SK-N-SH (cell line): ENCODE measurements around the gene SCN2A. TPM values are rescaled to one million over a fixed set of nuclear protein-coding genes. Genes with fewer than 3 reads are reported as not detected.
"Not testable (repeated sequence)": the region's sequence is repeated elsewhere in the genome, so short reads cannot be mapped to it uniquely, and the experiment has no call there.

Source experiments
- CTCF ChIA-PET: fragments of 300-600, 350-600 bp; formaldehyde crosslinking; extraction: SDS; loops from one replicate; lab custom pipeline; 2021; lab: Yijun Ruan, JAX
- POLR2A ChIA-PET: fragments of 350-600 bp; sonication (Branson Sonifier 250); formaldehyde crosslinking; extraction: SDS; loops from one replicate; lab custom pipeline; 2020; ENCODE audit warnings: antibody characterized with exemption, inconsistent platforms; lab: Yijun Ruan, JAX
- DNase-seq: peaks from one replicate; pipeline ENCODE4 v3.0.0; 2012
- H2AFZ ChIP-seq: fragments of 200-600 bp; sonication (generic); 2 replicates; pipeline ENCODE4 v1.8.1; 2016; ENCODE audit warnings: antibody characterized with exemption, mild to moderate bottlenecking, low read depth
- H3F3A ChIP-seq: fragments of 200-600 bp; sonication (generic); replicated peaks from 2 replicates; pipeline ENCODE3; 2016; ENCODE audit warnings: antibody characterized with exemption, mild to moderate bottlenecking; ENCODE audit not compliant: insufficient read depth
- H3K27ac ChIP-seq, 2 experiments: fragments of 200-500 bp in 1 of 2; fragments of 200-600 bp in 1 of 2; sonication (Bioruptor generic) in 1 of 2; sonication (generic), shearing (Covaris generic) in 1 of 2; 2 replicates each; pipeline versions ENCODE4 v1.5.1 to v1.6.1; 2014 to 2016; ENCODE audit warnings: low read depth in 2 of 2, inconsistent platforms in 1 of 2, low read length in 1 of 2, mild to moderate bottlenecking in 1 of 2, mixed read lengths in 1 of 2
- H3K27me3 ChIP-seq: fragments of 200-600 bp; sonication (generic), shearing (Covaris generic); 2 replicates; pipeline ENCODE4 v1.6.1; 2016; ENCODE audit warnings: mixed run types; ENCODE audit not compliant: insufficient read depth
- H3K36me3 ChIP-seq, 2 experiments: fragments of 200-500 bp in 1 of 2; fragments of 200-600 bp in 1 of 2; sonication (Bioruptor generic) in 1 of 2; sonication (generic) in 1 of 2; replicated peaks in 1 of 2; 2 replicates each; pipeline versions ENCODE3 to v1.5.1; 2014 to 2016; ENCODE audit warnings: low read length in 1 of 2, mild to moderate bottlenecking in 1 of 2; ENCODE audit not compliant: insufficient read depth in 2 of 2, control insufficient read depth in 1 of 2
- H3K4me1 ChIP-seq, 2 experiments: fragments of 200-500 bp in 1 of 2; fragments of 200-600 bp in 1 of 2; sonication (Bioruptor generic) in 1 of 2; sonication (generic), shearing (Covaris generic) in 1 of 2; 2 replicates each; pipeline versions ENCODE4 v1.5.1 to v1.6.1; 2014 to 2016; ENCODE audit warnings: low read depth in 1 of 2, low read length in 1 of 2, mixed run types in 1 of 2; ENCODE audit not compliant: insufficient read depth in 2 of 2, control insufficient read depth in 1 of 2
- H3K4me2 ChIP-seq: fragments of 200-600 bp; sonication (generic), shearing (Covaris generic); 2 replicates; pipeline ENCODE4 v1.6.1; 2017; ENCODE audit warnings: mixed run types
- H3K4me3 ChIP-seq, 2 experiments: fragments of 200-500 bp in 1 of 2; fragments of 200-600 bp in 1 of 2; sonication (Bioruptor generic) in 1 of 2; sonication (generic), shearing (Covaris generic) in 1 of 2; 2 replicates each; pipeline versions ENCODE4 v1.5.1 to v1.8.1; 2014 to 2016; ENCODE audit warnings: low read depth in 2 of 2, inconsistent platforms in 1 of 2, low read length in 1 of 2, mild to moderate bottlenecking in 1 of 2, mixed read lengths in 1 of 2, moderate library complexity in 1 of 2
- H3K79me2 ChIP-seq: fragments of 200-600 bp; sonication (generic); 2 replicates; pipeline ENCODE4 v1.8.1; 2017; ENCODE audit warnings: mild to moderate bottlenecking; ENCODE audit not compliant: insufficient read depth
- H3K9ac ChIP-seq: fragments of 200-600 bp; sonication (generic); 2 replicates; pipeline ENCODE4 v1.6.1; 2017; ENCODE audit warnings: mixed run types
- H3K9me2 ChIP-seq: fragments of 200-600 bp; sonication (generic); 2 replicates; pipeline ENCODE4 v1.6.1; 2017; ENCODE audit warnings: mixed run types
- H3K9me3 ChIP-seq: fragments of 200-600 bp; sonication (generic); 2 replicates; pipeline ENCODE4 v1.6.1; 2017; ENCODE audit warnings: mixed run types, mild to moderate bottlenecking, moderate library complexity
- H4K20me1 ChIP-seq: fragments of 200-600 bp; sonication (generic); 2 replicates; pipeline ENCODE4 v1.6.1; 2017; ENCODE audit warnings: mild to moderate bottlenecking, mixed run types; ENCODE audit not compliant: insufficient read depth
- CHD2 ChIP-seq: fragments of 150-350 bp; IDR thresholded peaks from 2 replicates; pipeline ENCODE4 v1.6.1; 2018; ENCODE audit warnings: low read length; ENCODE audit not compliant: partially characterized antibody
- EP300 ChIP-seq, 2 experiments: IDR thresholded peaks; 2 replicates each; pipeline versions ENCODE4 v1.4.0 to v1.6.1; 2012; ENCODE audit warnings: borderline replicate concordance in 1 of 2, low read depth in 1 of 2, low read length in 1 of 2
- EZH2phosphoT487 ChIP-seq: fragments of 200-600 bp; sonication (generic); IDR thresholded peaks from 2 replicates; pipeline ENCODE4 v1.6.1; 2017; ENCODE audit warnings: low read depth, mixed run types, mild to moderate bottlenecking, antibody characterized with exemption, moderate library complexity, borderline replicate concordance
- FOXJ3 ChIP-seq: sonication (generic); formaldehyde crosslinking; IDR thresholded peaks from 2 replicates; pipeline ENCODE4 v1.5.1; 2020; ENCODE audit warnings: mild to moderate bottlenecking, missing genetic modification reagents
- GABPA ChIP-seq: IDR thresholded peaks from 2 replicates; pipeline ENCODE4 v1.4.0; 2012; ENCODE audit warnings: low read depth, mild to moderate bottlenecking
- JUND ChIP-seq: IDR thresholded peaks from 2 replicates; pipeline ENCODE4 v1.4.0; 2012
- NFIC ChIP-seq: IDR thresholded peaks from 2 replicates; pipeline ENCODE4 v1.4.0; 2012; ENCODE audit warnings: borderline replicate concordance
- RAD21 ChIP-seq: IDR thresholded peaks from 2 replicates; pipeline ENCODE4 v1.6.1; 2012; ENCODE audit warnings: mild to moderate bottlenecking, low read length
- RXRA ChIP-seq: IDR thresholded peaks from 2 replicates; pipeline ENCODE4 v1.4.0; 2012; ENCODE audit warnings: low read depth, mild to moderate bottlenecking, borderline replicate concordance
- SIN3A ChIP-seq: IDR thresholded peaks from 2 replicates; pipeline ENCODE4 v1.6.1; 2012; ENCODE audit warnings: low read depth, mild to moderate bottlenecking, low read length, moderate library complexity, borderline replicate concordance
- SMC3 ChIP-seq: IDR thresholded peaks from 2 replicates; pipeline ENCODE4 v1.6.1; 2012; ENCODE audit warnings: low read depth, low read length, improper control_type of control experiment
- TAF1 ChIP-seq: IDR thresholded peaks from 2 replicates; pipeline ENCODE4 v1.6.1; 2012; ENCODE audit warnings: low read depth, mild to moderate bottlenecking, low read length, moderate library complexity, borderline replicate concordance
- TCF12 ChIP-seq: IDR thresholded peaks from 2 replicates; pipeline ENCODE4 v1.4.0; 2012
- USF2 ChIP-seq: fragments of 150-350 bp; IDR thresholded peaks from 2 replicates; pipeline ENCODE4 v1.6.1; 2017; ENCODE audit warnings: antibody characterized with exemption, low read length, low read depth, borderline replicate concordance
- WGBS: methylation state at CpG from one replicate; pipeline ENCODE4 v1.1.6; 2017; ENCODE audit warnings: low lambda C conversion rate; 5-methylcytosine and 5-hydroxymethylcytosine counted together
- polyA plus RNA-seq, 3 experiments: library from polyadenylated mRNA; depleted of rRNA; stranded (reverse); fragments of >200 nt; gene quantifications; 2 replicates each; pipeline ENCODE4 v1.2.3, GENCODE V29; 2012
- TF ChIP-seq, protein P1 (sequence below): IDR thresholded peaks from 2 replicates; pipeline ENCODE4; 2012
- TF ChIP-seq, protein P2 (sequence below): IDR thresholded peaks from 2 replicates; pipeline ENCODE4 v1.4.0; 2012; ENCODE audit warnings: low read depth, borderline replicate concordance
- TF ChIP-seq, protein P3 (sequence below): fragments of 150-350 bp; IDR thresholded peaks from 2 replicates; pipeline ENCODE4 v1.6.1; 2016; ENCODE audit warnings: mild to moderate bottlenecking, low read depth, low read length

SCN2A gene
- polyA plus RNA-seq, 1 of the 3 experiments (the other 2 are of a cell fraction): 5.1 TPM

- Histone ChIP-seq H3K4me1 (no peaks in the 10 kb centered on the region; a peak in 1 of 4 replicates), H4K20me1 (no peaks in the 10 kb centered on the region), H3K9me3 (no peaks in the 10 kb centered on the region), H3K27ac (no peak overlapping the region), H3F3A (no peaks in the 10 kb centered on the region), H3K36me3 (no peaks in the 10 kb centered on the region), H3K27me3 (no peaks in the 10 kb centered on the region), H2AFZ (no peak overlapping the region), H3K79me2 (no peaks in the 10 kb centered on the region), H3K4me3 (no peak overlapping the region), H3K9me2 (no peaks in the 10 kb centered on the region), H3K9ac (no peak overlapping the region), H3K4me2 (no peak overlapping the region)
- ChIA-PET CTCF (interaction anchor here (0.8 to 1.0 kb wide), 2 partner anchors 18 to 37 kb away, joined by 3 read pairs; partner anchors contain the start of gene SCN2A), POLR2A (no interaction called here)
- no peak for DNase-seq
- 93% methylated on average over 2 of the region's 2 CpGs for WGBS
- no peak for TF ChIP-seq NFIC
- no peak for TF ChIP-seq CHD2
Observed at GRCh38 chr2:165256618-165257017, 17.4 kb downstream of the SCN2A start.

DNA sequence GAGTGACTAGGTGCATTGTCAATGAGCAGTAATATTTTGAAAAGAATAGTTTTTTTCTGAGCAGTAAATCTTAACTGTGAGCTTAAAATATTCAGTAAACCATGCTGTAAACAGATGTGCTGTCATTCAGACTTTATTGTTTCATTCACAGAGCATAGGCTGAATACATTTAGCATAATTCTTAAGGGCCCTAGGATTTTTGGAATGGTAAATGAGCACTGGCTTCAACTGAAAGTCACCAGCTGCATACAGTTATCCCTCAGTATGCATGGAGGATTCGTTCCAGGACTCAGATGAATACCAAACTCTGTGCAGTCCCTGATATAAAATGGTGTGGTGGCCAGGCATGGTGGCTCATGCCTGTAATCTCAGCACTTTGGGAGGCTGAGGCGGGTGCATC is 21.1 kb downstream of the SCN2A start:
- H3K79me2 ChIP-seq, H3K9ac ChIP-seq, H3K9me3 ChIP-seq, H4K20me1 ChIP-seq, H3K27ac ChIP-seq, H3K4me3 ChIP-seq, CTCF ChIA-PET, POLR2A ChIA-PET, H3K4me1 ChIP-seq, H3F3A ChIP-seq, H3K36me3 ChIP-seq, H3K9me2 ChIP-seq, H3K27me3 ChIP-seq, H3K4me2 ChIP-seq, H2AFZ ChIP-seq, DNase-seq: not testable (repeated sequence)
- 33% methylated on average over 2 of the region's 2 CpGs for WGBS

- no peaks in the 10 kb centered on the region for H3K9me2 ChIP-seq
- no peak overlapping the region for H3K27ac ChIP-seq
- WGBS: 81% methylated on average over 2 of the region's 2 CpGs
- H2AFZ ChIP-seq: no peak overlapping the region
- no peaks in the 10 kb centered on the region for H3K79me2 ChIP-seq
- CTCF ChIA-PET: no interaction called here
- DNase-seq: no peak
- H3K27me3 ChIP-seq: no peaks in the 10 kb centered on the region
- H3K9me3 ChIP-seq: no peaks in the 10 kb centered on the region
- H3F3A ChIP-seq: no peaks in the 10 kb centered on the region
- H3K9ac ChIP-seq: no peak overlapping the region
- H3K36me3 ChIP-seq: no peaks in the 10 kb centered on the region
- no peaks in the 10 kb centered on the region for H4K20me1 ChIP-seq
- no peak overlapping the region for H3K4me3 ChIP-seq
- no peaks in the 10 kb centered on the region for H3K4me1 ChIP-seq
- POLR2A ChIA-PET: no interaction called here
- TF ChIP-seq SIN3A: no peak
- no peak for TF ChIP-seq RAD21
- TF ChIP-seq, protein P1, sequence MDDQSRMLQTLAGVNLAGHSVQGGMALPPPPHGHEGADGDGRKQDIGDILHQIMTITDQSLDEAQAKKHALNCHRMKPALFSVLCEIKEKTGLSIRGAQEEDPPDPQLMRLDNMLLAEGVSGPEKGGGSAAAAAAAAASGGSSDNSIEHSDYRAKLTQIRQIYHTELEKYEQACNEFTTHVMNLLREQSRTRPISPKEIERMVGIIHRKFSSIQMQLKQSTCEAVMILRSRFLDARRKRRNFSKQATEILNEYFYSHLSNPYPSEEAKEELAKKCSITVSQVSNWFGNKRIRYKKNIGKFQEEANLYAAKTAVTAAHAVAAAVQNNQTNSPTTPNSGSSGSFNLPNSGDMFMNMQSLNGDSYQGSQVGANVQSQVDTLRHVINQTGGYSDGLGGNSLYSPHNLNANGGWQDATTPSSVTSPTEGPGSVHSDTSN: no peak
- no peak for TF ChIP-seq GABPA
- TF ChIP-seq FOXJ3 (CRISPR knock-in tag): no peak
- TF ChIP-seq NFIC: no peak
- no peak for TF ChIP-seq RXRA
- TF ChIP-seq TAF1: no peak
- TF ChIP-seq, protein P2, sequence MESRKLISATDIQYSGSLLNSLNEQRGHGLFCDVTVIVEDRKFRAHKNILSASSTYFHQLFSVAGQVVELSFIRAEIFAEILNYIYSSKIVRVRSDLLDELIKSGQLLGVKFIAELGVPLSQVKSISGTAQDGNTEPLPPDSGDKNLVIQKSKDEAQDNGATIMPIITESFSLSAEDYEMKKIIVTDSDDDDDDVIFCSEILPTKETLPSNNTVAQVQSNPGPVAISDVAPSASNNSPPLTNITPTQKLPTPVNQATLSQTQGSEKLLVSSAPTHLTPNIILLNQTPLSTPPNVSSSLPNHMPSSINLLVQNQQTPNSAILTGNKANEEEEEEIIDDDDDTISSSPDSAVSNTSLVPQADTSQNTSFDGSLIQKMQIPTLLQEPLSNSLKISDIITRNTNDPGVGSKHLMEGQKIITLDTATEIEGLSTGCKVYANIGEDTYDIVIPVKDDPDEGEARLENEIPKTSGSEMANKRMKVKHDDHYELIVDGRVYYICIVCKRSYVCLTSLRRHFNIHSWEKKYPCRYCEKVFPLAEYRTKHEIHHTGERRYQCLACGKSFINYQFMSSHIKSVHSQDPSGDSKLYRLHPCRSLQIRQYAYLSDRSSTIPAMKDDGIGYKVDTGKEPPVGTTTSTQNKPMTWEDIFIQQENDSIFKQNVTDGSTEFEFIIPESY: no peak
- TF ChIP-seq TCF12: no peak
- TF ChIP-seq, protein P3, sequence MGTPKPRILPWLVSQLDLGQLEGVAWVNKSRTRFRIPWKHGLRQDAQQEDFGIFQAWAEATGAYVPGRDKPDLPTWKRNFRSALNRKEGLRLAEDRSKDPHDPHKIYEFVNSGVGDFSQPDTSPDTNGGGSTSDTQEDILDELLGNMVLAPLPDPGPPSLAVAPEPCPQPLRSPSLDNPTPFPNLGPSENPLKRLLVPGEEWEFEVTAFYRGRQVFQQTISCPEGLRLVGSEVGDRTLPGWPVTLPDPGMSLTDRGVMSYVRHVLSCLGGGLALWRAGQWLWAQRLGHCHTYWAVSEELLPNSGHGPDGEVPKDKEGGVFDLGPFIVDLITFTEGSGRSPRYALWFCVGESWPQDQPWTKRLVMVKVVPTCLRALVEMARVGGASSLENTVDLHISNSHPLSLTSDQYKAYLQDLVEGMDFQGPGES: no peak
- TF ChIP-seq EP300 (IDR thresholded peaks at IDR 0.05; ENCODE audit: borderline replicate concordance in 1 of 2, low read depth in 1 of 2, low read length in 1 of 2): no peak
- no peak for TF ChIP-seq USF2
- no peak for TF ChIP-seq JUND
- TF ChIP-seq SMC3: no peak
- TF ChIP-seq EZH2phosphoT487: no peak
- TF ChIP-seq, all 33 proteins: peak for 0
- H3K4me2 ChIP-seq: no peak overlapping the region
Observed at GRCh38 chr2:165268754-165269153, 29.5 kb downstream of the SCN2A start.
